Fibroblast of lung (primary cell): Measurements from ENCODE around the gene NOSIP. TPM values are rescaled to one million over a fixed set of nuclear protein-coding genes. Genes with fewer than 3 reads are reported as not detected.

Source experiments
- DNase-seq, 2 donors: peaks; one replicate each; pipeline versions ENCODE4 v3.0.0 to v3.0.0-alpha.2; 2010; ENCODE audit warnings: low read depth in 2 of 2
- H2AFZ ChIP-seq: 2 replicates; pipeline ENCODE4 v1.5.1; 2012; ENCODE audit warnings: low read length, control low read depth, inconsistent platforms
- H3K27ac ChIP-seq: 2 replicates; pipeline ENCODE4 v1.5.1; 2011; ENCODE audit warnings: low read length, control low read depth; ENCODE audit not compliant: insufficient read depth
- H3K27me3 ChIP-seq: 2 replicates; pipeline ENCODE4 v1.5.1; 2011; ENCODE audit warnings: mild to moderate bottlenecking, low read length; ENCODE audit not compliant: control insufficient read depth, insufficient read depth
- H3K36me3 ChIP-seq: 2 replicates; pipeline ENCODE4 v1.5.1; 2011; ENCODE audit warnings: low read length; ENCODE audit not compliant: control insufficient read depth, insufficient read depth
- H3K4me1 ChIP-seq: 2 replicates; pipeline ENCODE4 v1.5.1; 2011; ENCODE audit warnings: low read length; ENCODE audit not compliant: control insufficient read depth, insufficient read depth; ENCODE audit errors: extremely low read depth
- H3K4me2 ChIP-seq: 2 replicates; pipeline ENCODE4 v1.5.1; 2011; ENCODE audit warnings: low read length, control low read depth; ENCODE audit not compliant: insufficient read depth; ENCODE audit errors: extremely low read depth
- H3K4me3 ChIP-seq, 4 experiments: fragments of 200-600 bp in 1 of 4; sonication (generic) in 1 of 4; replicated peaks in 1 of 4; 2 replicates each; pipeline ENCODE4 v1.5.1; 2011 to 2016; ENCODE audit warnings: low read length in 4 of 4, low read depth in 3 of 4, mild to moderate bottlenecking in 3 of 4, control low read depth in 2 of 4, inconsistent platforms in 1 of 4, mixed read lengths in 1 of 4; ENCODE audit not compliant: insufficient read depth in 1 of 4; ENCODE audit errors: control extremely low read depth in 1 of 4
- H3K79me2 ChIP-seq: 2 replicates; pipeline ENCODE4 v1.5.1; 2012; ENCODE audit warnings: mild to moderate bottlenecking, low read length, inconsistent platforms; ENCODE audit not compliant: control insufficient read depth, insufficient read depth
- H3K9ac ChIP-seq: 2 replicates; pipeline ENCODE4 v1.5.1; 2011; ENCODE audit warnings: mild to moderate bottlenecking, low read length, control low read depth; ENCODE audit not compliant: insufficient read depth
- H3K9me3 ChIP-seq: 2 replicates; pipeline ENCODE4 v1.5.1; 2012; ENCODE audit warnings: low read depth, low read length; ENCODE audit not compliant: control insufficient read depth, insufficient read depth
- H4K20me1 ChIP-seq: 2 replicates; pipeline ENCODE4 v1.5.1; 2011; ENCODE audit warnings: low read length; ENCODE audit not compliant: control insufficient read depth, insufficient read depth; ENCODE audit errors: extremely low read depth
- CTCF ChIP-seq, 2 donors: IDR thresholded peaks in 1 of 2; conservative IDR thresholded peaks in 1 of 2; 1 replicate in 1 of 2; 2 replicates in 1 of 2; pipeline ENCODE4 v1.5.1; 2011 to 2012; ENCODE audit warnings: low read length in 2 of 2, control low read depth in 1 of 2, inconsistent platforms in 1 of 2, low read depth in 1 of 2, mild to moderate bottlenecking in 1 of 2
- EZH2 ChIP-seq: IDR thresholded peaks from 2 replicates; pipeline ENCODE4 v1.5.1; 2012; ENCODE audit warnings: low read length, control low read depth, mild to moderate bottlenecking; ENCODE audit errors: missing control alignments
- polyA plus RNA-seq, 2 donors: library from polyadenylated mRNA; depleted of rRNA in 1 of 2; stranded (reverse) in 1 of 2; unstranded in 1 of 2; fragments of >200 nt; gene quantifications; 2 replicates each; pipeline ENCODE4 v1.2.1, GENCODE V29; 2011 to 2012; ENCODE audit warnings: missing spikeins in 1 of 2
- total RNA-seq: library from RNA; depleted of rRNA; stranded (reverse); fragments of >200 nt; gene quantifications from 2 replicates; pipeline ENCODE4 v1.2.1, GENCODE V29; 2014

Gene NOSIP
- total and polyA plus RNA-seq, 2 donors (not counting 1 experiment from before 2014, with no cell fraction given) = 41.2 to 67.9 TPM

GRCh38 chr19:49533551-49534488 is 46.5 kb downstream of the NOSIP start:
- H2AFZ ChIP-seq = peak overlapping the region; percentile 77
- H3K4me1 ChIP-seq = peaks cover 5% of the 10 kb centered on the region
- peaks cover 9% of the 10 kb centered on the region for H3K36me3 ChIP-seq
- no peaks in the 10 kb centered on the region for H3K79me2 ChIP-seq
- H3K4me2 ChIP-seq = peak overlapping the region; percentile 66
- no peak overlapping the region for H3K27ac ChIP-seq
- no peaks in the 10 kb centered on the region for H3K27me3 ChIP-seq
- H3K9ac ChIP-seq = peak overlapping the region; percentile 17
- peak; percentile 54 for DNase-seq
- no peaks in the 10 kb centered on the region for H3K9me3 ChIP-seq
- TF ChIP-seq CTCF (conservative IDR thresholded peaks at IDR 0.05 in 1 of 2, IDR thresholded peaks at IDR 0.05 in 1 of 2; ENCODE audit: low read depth in 1 of 2, low read length in 2 of 2) (peak in 1 of 2 donors; percentile 37), EZH2 (no peak)
- peak overlapping the region; percentile 56 to 65 (median 58) for H3K4me3 ChIP-seq
- H4K20me1 ChIP-seq = peaks cover 2% of the 10 kb centered on the region

- no peak overlapping the region for H3K9ac ChIP-seq
- TF ChIP-seq EZH2 (no peak), CTCF (conservative IDR thresholded peaks at IDR 0.05 in 1 of 2, IDR thresholded peaks at IDR 0.05 in 1 of 2; ENCODE audit: low read depth in 1 of 2, low read length in 2 of 2) (no peak)
- H3K4me2 ChIP-seq = no peak overlapping the region
- H3K27me3 ChIP-seq = no peaks in the 10 kb centered on the region
- peaks cover 3% of the 10 kb centered on the region for H3K79me2 ChIP-seq
- H3K4me1 ChIP-seq = peaks cover 7% of the 10 kb centered on the region
- H3K9me3 ChIP-seq = no peaks in the 10 kb centered on the region
- DNase-seq = no peak
- H2AFZ ChIP-seq = no peak overlapping the region
- H3K4me3 ChIP-seq = no peak overlapping the region
- no peak overlapping the region for H3K27ac ChIP-seq
- H3K36me3 ChIP-seq = peaks cover 3% of the 10 kb centered on the region
- peaks cover 2% of the 10 kb centered on the region for H4K20me1 ChIP-seq
These were observed 49.6 kb downstream of the NOSIP start for GRCh38 chr19:49530708-49531107.

GRCh38 chr19:49528211-49528771 is 52.1 kb downstream of the NOSIP start:
- Histone ChIP-seq H3K4me3 (peak overlapping the region; percentile 25 to 74 (median 59)), H3K4me2 (peak overlapping the region; percentile 77), H3K9me3 (no peaks in the 10 kb centered on the region), H3K9ac (peak overlapping the region; percentile 58), H4K20me1 (no peaks in the 10 kb centered on the region), H3K27me3 (no peaks in the 10 kb centered on the region), H3K36me3 (peaks cover 5% of the 10 kb centered on the region), H3K79me2 (peaks cover 3% of the 10 kb centered on the region), H3K4me1 (peaks cover 3% of the 10 kb centered on the region), H2AFZ (peak overlapping the region; percentile 30), H3K27ac (peak overlapping the region; percentile 73)
- TF ChIP-seq EZH2 (no peak), CTCF (conservative IDR thresholded peaks at IDR 0.05 in 1 of 2, IDR thresholded peaks at IDR 0.05 in 1 of 2; ENCODE audit: low read depth in 1 of 2, low read length in 2 of 2) (no peak)
- DNase-seq = peak in 1 of 2 donors; percentile 69
